ENCODE measurements around the gene MAP7D2. TPM values are rescaled to one million over a fixed set of nuclear protein-coding genes. Genes with fewer than 3 reads are reported as not detected.

Gene MAP7D2
- polyA plus RNA-seq, 2 donors: 0.16 to 0.31 TPM

DNA sequence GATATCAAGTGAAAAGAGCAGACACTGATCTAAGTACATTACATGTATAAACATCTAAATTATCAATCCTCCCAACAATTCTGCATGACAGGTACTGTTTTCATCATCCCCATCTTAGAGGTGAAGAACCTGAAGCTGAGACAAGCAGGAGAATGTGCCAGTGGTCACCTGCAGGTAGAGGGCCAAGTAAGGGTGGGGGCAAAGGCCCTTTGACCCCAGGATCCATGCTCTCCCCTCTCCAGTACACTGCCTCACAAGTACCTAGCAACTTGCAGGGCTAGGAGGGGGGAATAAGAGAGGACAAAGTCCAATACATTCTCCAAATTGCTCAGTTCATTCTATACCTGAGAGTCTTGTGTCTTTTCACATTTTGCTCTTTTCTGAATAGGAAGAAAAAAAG, 8.3 kb upstream of the MAP7D2 start:
- no peaks in the 10 kb centered on the region for H3K4me1 ChIP-seq (ENCODE audit: control insufficient read depth in 2 of 2, insufficient read depth in 2 of 2, low read length in 1 of 2)
- H3K27me3 ChIP-seq (ENCODE audit: control insufficient read depth in 1 of 2, insufficient read depth in 2 of 2, low read length in 2 of 2): no peaks in the 10 kb centered on the region
- no peaks in the 10 kb centered on the region for H3K36me3 ChIP-seq (ENCODE audit: control insufficient read depth in 2 of 2, insufficient read depth in 2 of 2, low read length in 1 of 2)
- no peaks in the 10 kb centered on the region for H3K9me3 ChIP-seq (ENCODE audit: control insufficient read depth in 2 of 2, insufficient read depth in 1 of 2, low read depth in 1 of 2, low read length in 1 of 2)
- no peak overlapping the region for H3K27ac ChIP-seq (ENCODE audit: low read depth in 2 of 2, low read length in 1 of 2)
- no peak overlapping the region for H3K4me3 ChIP-seq (ENCODE audit: low read depth in 1 of 2, low read length in 2 of 2)

DNA sequence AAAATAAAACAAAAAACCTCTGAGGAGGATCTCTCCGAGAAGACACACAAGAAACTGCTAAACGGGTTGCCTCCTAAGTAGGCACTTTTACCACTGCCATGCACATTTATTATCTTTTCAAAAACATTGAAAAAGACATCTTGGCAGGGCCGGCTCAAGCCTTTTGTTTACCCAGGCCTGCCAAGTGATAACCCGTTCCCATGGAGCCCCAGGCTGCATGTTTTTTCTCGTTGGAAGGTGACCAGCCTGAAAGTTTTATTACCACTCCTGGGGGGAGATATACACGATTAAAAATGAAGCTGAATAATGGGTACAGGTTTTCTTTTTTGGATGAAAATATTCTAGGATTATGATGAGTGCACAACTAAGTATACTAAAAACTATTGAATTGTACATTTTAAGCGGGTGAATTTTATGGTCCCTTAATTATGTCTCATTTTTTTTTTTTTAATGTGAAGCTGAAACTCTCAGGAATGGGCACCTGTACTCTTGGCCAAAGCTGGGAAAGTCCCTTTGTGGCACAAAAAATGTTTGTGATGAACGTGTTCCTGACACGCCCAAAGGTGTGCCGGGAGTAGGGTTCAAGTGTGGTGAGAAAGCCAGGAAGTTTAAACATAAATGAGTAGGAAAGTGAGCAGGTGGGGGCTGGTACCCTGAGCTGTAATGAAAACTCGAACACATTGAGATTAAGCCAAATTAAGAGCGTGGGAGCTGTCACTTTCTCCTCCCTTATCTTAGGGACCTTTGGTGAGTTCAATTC, 1.5 kb upstream of the MAP7D2 start:
- Histone ChIP-seq H3K36me3 (ENCODE audit: control insufficient read depth in 2 of 2, insufficient read depth in 2 of 2, low read length in 1 of 2) (no peaks in the 10 kb centered on the region), H3K9me3 (ENCODE audit: control insufficient read depth in 2 of 2, insufficient read depth in 1 of 2, low read depth in 1 of 2, low read length in 1 of 2) (peaks cover 0 to 8% of the 10 kb centered on the region in 2 donors), H3K27ac (ENCODE audit: low read depth in 2 of 2, low read length in 1 of 2) (no peak overlapping the region), H3K27me3 (ENCODE audit: control insufficient read depth in 1 of 2, insufficient read depth in 2 of 2, low read length in 2 of 2) (peaks cover 0 to 3% of the 10 kb centered on the region in 2 donors), H3K4me3 (ENCODE audit: low read depth in 1 of 2, low read length in 2 of 2) (no peak overlapping the region), H3K4me1 (ENCODE audit: control insufficient read depth in 2 of 2, insufficient read depth in 2 of 2, low read length in 1 of 2) (peaks cover 0 to 7% of the 10 kb centered on the region in 2 donors)
- WGBS, 2 donors: 30 to 38% methylated on average over 12 of the region's 12 CpGs

DNA sequence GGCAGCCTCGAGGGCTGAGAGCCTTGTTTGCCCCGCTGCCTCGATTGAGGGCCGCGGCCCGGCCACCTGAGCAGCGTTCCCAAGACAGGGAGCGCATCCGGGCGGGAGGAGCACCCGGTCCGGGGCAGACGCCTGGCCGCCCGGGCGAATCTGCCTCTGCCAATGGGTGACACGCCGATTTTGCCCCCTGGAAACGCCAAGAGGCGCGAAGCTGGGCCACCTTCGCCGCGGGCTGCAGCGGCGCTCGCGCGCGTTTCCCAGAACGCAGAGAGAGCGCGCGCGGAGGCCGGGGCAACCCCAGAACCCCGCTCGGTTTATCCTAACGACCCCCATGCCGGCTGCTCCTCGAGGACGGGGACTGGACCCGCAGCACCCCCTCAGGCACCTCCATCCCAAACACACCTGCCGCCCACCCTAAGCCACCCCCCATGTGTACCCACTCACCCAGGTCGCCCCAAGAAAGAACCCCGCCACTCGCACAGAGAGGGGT, 575 bp downstream of the MAP7D2 start:
- 7 to 17% methylated on average over 33 to 46 of the region's 47 CpGs for WGBS, 2 donors

DNA sequence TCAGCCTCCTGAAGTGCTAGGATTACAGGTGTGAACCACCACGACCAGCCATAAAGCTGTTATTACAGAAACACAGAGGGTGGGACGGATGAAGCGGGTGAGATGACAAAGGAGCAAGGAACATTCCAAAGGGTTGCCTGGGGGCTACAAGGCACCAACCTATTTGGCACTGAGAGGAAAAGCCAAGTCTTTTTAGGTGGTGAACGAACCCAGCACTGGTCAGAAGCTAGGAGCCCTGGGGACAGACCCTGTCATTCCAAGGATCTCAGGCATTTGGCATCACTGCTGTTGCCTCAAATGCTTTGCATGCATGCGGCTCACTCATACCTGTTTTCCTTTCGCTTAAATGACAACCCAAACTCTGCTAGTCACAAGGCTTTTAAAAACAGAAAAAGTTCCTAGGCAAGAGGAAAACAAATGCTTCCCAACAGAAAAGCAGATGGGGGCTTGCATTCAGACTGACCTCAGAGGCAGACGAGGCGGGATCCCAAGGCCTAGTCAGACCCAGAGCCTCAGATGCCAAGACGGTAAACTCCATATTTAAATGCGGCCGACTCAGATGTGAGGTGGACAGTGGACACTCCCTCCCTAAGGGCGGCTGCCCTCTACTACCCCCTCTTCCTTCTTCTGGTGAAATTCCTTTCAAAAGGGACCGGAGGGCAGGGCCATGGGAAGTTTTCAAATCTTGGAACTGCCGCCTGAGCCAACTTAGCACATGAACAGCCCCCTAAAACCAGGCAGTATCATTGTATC, 4.5 kb downstream of the MAP7D2 start:
- H3K9me3 ChIP-seq (ENCODE audit: control insufficient read depth in 2 of 2, insufficient read depth in 1 of 2, low read depth in 1 of 2, low read length in 1 of 2): peaks cover 0 to 4% of the 10 kb centered on the region in 2 donors
- H3K36me3 ChIP-seq (ENCODE audit: control insufficient read depth in 2 of 2, insufficient read depth in 2 of 2, low read length in 1 of 2): no peaks in the 10 kb centered on the region

More for the DNA sequence above, 575 bp downstream of the MAP7D2 start:
- Histone ChIP-seq H3K9me3 (ENCODE audit: control insufficient read depth in 2 of 2, insufficient read depth in 1 of 2, low read depth in 1 of 2, low read length in 1 of 2) (peaks cover 0 to 8% of the 10 kb centered on the region in 2 donors), H3K4me1 (ENCODE audit: control insufficient read depth in 2 of 2, insufficient read depth in 2 of 2, low read length in 1 of 2) (peaks cover 0 to 7% of the 10 kb centered on the region in 2 donors), H3K36me3 (ENCODE audit: control insufficient read depth in 2 of 2, insufficient read depth in 2 of 2, low read length in 1 of 2) (no peaks in the 10 kb centered on the region), H3K27me3 (ENCODE audit: control insufficient read depth in 1 of 2, insufficient read depth in 2 of 2, low read length in 2 of 2) (peaks cover 0 to 3% of the 10 kb centered on the region in 2 donors), H3K4me3 (ENCODE audit: low read depth in 1 of 2, low read length in 2 of 2) (peak overlapping the region in 1 of 2 donors; percentile 31), H3K27ac (ENCODE audit: low read depth in 2 of 2, low read length in 1 of 2) (no peak overlapping the region)

DNA sequence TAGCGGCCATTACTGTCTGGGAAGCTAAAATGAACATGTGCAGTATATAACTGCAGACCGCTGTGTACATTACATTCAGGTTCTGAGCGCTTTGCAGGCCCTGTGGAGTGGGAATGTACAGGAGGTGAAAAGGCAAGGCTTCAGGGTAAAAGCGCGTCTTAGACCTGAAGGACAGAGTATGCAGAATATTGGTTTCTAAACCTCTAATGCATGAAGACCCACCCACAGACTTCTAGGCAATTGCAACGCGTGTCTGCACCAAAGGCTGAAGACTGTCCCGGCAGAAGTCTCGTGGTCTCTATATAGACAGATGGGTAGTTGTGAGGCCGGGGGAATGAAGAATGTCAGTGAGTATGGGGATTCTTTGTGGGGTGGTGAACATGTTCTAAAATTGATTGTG, 5.4 kb downstream of the MAP7D2 start:
- H3K4me1 ChIP-seq (ENCODE audit: control insufficient read depth in 2 of 2, insufficient read depth in 2 of 2, low read length in 1 of 2): no peaks in the 10 kb centered on the region
- no peak overlapping the region for H3K27ac ChIP-seq (ENCODE audit: low read depth in 2 of 2, low read length in 1 of 2)
- no peak overlapping the region for H3K4me3 ChIP-seq (ENCODE audit: low read depth in 1 of 2, low read length in 2 of 2)
- no peaks in the 10 kb centered on the region for H3K9me3 ChIP-seq (ENCODE audit: control insufficient read depth in 2 of 2, insufficient read depth in 1 of 2, low read depth in 1 of 2, low read length in 1 of 2)
- 95 to 96% methylated on average over 10 of the region's 10 CpGs for WGBS, 2 donors
- no peaks in the 10 kb centered on the region for H3K36me3 ChIP-seq (ENCODE audit: control insufficient read depth in 2 of 2, insufficient read depth in 2 of 2, low read length in 1 of 2)
- H3K27me3 ChIP-seq (ENCODE audit: control insufficient read depth in 1 of 2, insufficient read depth in 2 of 2, low read length in 2 of 2): no peaks in the 10 kb centered on the region

More for the DNA sequence above, 4.5 kb downstream of the MAP7D2 start:
- Histone ChIP-seq H3K27me3 (ENCODE audit: control insufficient read depth in 1 of 2, insufficient read depth in 2 of 2, low read length in 2 of 2) (no peaks in the 10 kb centered on the region), H3K27ac (ENCODE audit: low read depth in 2 of 2, low read length in 1 of 2) (no peak overlapping the region), H3K4me1 (ENCODE audit: control insufficient read depth in 2 of 2, insufficient read depth in 2 of 2, low read length in 1 of 2) (peaks cover 0 to 5% of the 10 kb centered on the region in 2 donors), H3K4me3 (ENCODE audit: low read depth in 1 of 2, low read length in 2 of 2) (no peak overlapping the region)
- WGBS, 2 donors: 87 to 90% methylated on average over 14 of the region's 14 CpGs

DNA sequence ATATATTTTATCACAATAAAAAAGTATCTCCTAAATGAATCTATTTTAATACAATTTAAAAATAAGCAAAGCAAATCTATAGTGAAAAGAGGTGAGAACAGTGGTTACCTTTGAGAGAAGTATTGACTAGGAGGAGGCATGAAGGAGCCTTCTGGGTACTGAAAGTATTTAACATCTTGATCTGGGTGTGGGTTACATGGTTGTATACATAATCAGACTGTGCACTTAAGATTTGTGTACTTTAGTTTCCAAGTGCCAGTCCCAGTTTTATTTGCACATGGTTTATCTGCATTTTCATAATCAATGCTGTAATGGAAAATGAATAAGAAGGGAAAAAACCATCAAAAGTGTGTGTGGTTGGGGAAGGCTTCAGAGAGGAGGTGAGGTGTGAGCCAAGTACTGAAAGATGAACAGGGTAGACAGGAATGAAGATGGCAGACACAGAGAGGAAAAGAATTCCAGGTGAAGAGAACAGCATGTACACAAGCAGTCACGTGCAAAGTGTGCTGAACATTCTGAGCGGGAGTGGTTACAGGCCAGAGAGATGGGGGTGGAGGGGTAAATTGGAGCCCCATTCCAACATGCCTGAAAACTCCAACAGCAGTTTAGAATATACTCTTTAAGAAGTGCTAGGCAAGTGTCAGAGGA, 14.6 kb downstream of the MAP7D2 start:
- H3K27me3 ChIP-seq (ENCODE audit: control insufficient read depth in 1 of 2, insufficient read depth in 2 of 2, low read length in 2 of 2): no peaks in the 10 kb centered on the region
- no peak overlapping the region for H3K4me3 ChIP-seq (ENCODE audit: low read depth in 1 of 2, low read length in 2 of 2)
- no peaks in the 10 kb centered on the region for H3K36me3 ChIP-seq (ENCODE audit: control insufficient read depth in 2 of 2, insufficient read depth in 2 of 2, low read length in 1 of 2)
- no peak overlapping the region for H3K27ac ChIP-seq (ENCODE audit: low read depth in 2 of 2, low read length in 1 of 2)
- H3K4me1 ChIP-seq (ENCODE audit: control insufficient read depth in 2 of 2, insufficient read depth in 2 of 2, low read length in 1 of 2): no peaks in the 10 kb centered on the region
- 66 to 91% methylated on average over 2 of the region's 2 CpGs for WGBS, 2 donors
- H3K9me3 ChIP-seq (ENCODE audit: control insufficient read depth in 2 of 2, insufficient read depth in 1 of 2, low read depth in 1 of 2, low read length in 1 of 2): no peaks in the 10 kb centered on the region

DNA sequence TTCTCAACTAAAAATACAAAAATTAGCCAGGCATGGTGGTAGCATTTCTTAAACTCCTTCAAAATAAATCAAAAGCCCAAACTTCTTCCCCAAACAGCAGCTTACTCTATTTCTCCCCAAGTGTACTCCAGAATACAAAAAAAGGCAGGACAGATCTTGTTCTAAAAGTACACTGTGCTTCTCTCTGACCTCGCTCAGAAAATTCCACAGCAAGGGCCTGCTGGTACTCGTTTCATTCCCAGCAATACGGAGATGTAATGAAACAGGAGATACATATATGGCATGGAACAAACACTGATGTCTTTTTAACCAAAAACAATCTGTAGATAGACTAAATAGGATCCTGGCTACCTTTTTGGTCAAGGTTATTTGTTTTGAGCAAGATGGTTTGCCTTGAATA, 25.2 kb downstream of the MAP7D2 start:
- H3K4me1 ChIP-seq (ENCODE audit: control insufficient read depth in 2 of 2, insufficient read depth in 2 of 2, low read length in 1 of 2): no peaks in the 10 kb centered on the region
- no peaks in the 10 kb centered on the region for H3K27me3 ChIP-seq (ENCODE audit: control insufficient read depth in 1 of 2, insufficient read depth in 2 of 2, low read length in 2 of 2)
- H3K4me3 ChIP-seq (ENCODE audit: low read depth in 1 of 2, low read length in 2 of 2): no peak overlapping the region
- no peak overlapping the region for H3K27ac ChIP-seq (ENCODE audit: low read depth in 2 of 2, low read length in 1 of 2)
- no peaks in the 10 kb centered on the region for H3K9me3 ChIP-seq (ENCODE audit: control insufficient read depth in 2 of 2, insufficient read depth in 1 of 2, low read depth in 1 of 2, low read length in 1 of 2)
- WGBS, 2 donors: 50 to 58% methylated on average over 3 of the region's 3 CpGs
- no peaks in the 10 kb centered on the region for H3K36me3 ChIP-seq (ENCODE audit: control insufficient read depth in 2 of 2, insufficient read depth in 2 of 2, low read length in 1 of 2)

DNA sequence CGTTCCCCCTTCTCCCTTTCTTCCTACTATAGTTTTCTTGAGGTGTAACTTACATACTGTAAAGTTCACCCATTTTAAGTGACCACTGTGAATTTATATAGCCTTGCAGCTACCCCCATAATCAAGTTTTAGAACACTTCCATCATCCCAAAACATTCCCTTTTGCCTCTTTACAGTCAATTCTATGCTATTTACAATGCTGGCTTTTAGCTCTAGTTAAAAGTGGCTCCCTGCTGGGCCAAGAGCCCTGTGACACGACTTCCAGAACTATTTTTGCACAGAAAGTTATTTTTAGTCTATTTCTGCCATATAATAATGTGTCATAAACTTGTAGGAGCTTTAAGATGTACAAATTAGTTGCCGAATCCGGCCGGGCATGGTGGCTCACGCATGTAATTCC, 26.9 kb downstream of the MAP7D2 start:
- no peaks in the 10 kb centered on the region for H3K4me1 ChIP-seq (ENCODE audit: control insufficient read depth in 2 of 2, insufficient read depth in 2 of 2, low read length in 1 of 2)
- no peaks in the 10 kb centered on the region for H3K27me3 ChIP-seq (ENCODE audit: control insufficient read depth in 1 of 2, insufficient read depth in 2 of 2, low read length in 2 of 2)
- H3K27ac ChIP-seq (ENCODE audit: low read depth in 2 of 2, low read length in 1 of 2): no peak overlapping the region
- no peak overlapping the region for H3K4me3 ChIP-seq (ENCODE audit: low read depth in 1 of 2, low read length in 2 of 2)
- 75% methylated on average over 6 of the region's 6 CpGs for WGBS, 2 donors
- H3K36me3 ChIP-seq (ENCODE audit: control insufficient read depth in 2 of 2, insufficient read depth in 2 of 2, low read length in 1 of 2): no peaks in the 10 kb centered on the region
- no peaks in the 10 kb centered on the region for H3K9me3 ChIP-seq (ENCODE audit: control insufficient read depth in 2 of 2, insufficient read depth in 1 of 2, low read depth in 1 of 2, low read length in 1 of 2)

DNA sequence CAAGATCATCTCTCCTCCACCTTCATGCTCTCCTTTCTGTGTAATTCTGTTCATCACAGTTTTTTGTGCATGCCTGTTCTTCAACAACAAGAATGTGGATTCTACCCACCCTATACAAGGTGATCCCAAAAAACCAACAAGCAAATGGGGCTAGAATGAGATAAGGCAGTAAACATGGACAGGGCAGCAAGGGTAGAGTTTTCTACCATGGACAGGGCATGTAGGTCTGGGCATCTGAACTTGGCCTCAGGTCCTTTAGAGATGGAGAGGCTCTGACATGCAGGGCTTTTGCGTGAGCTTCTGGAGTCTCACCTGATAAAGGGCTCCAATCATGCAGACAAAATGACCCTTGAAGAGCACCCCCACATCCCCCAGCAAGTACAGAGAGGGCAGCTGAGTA, 36.4 kb downstream of the MAP7D2 start:
- Histone ChIP-seq H3K27ac (ENCODE audit: low read depth in 2 of 2, low read length in 1 of 2) (no peak overlapping the region), H3K36me3 (ENCODE audit: control insufficient read depth in 2 of 2, insufficient read depth in 2 of 2, low read length in 1 of 2) (no peaks in the 10 kb centered on the region), H3K27me3 (ENCODE audit: control insufficient read depth in 1 of 2, insufficient read depth in 2 of 2, low read length in 2 of 2) (no peaks in the 10 kb centered on the region), H3K4me1 (ENCODE audit: control insufficient read depth in 2 of 2, insufficient read depth in 2 of 2, low read length in 1 of 2) (no peaks in the 10 kb centered on the region), H3K9me3 (ENCODE audit: control insufficient read depth in 2 of 2, insufficient read depth in 1 of 2, low read depth in 1 of 2, low read length in 1 of 2) (no peaks in the 10 kb centered on the region), H3K4me3 (ENCODE audit: low read depth in 1 of 2, low read length in 2 of 2) (no peak overlapping the region)
- 83 to 89% methylated on average over 1 of the region's 1 CpG for WGBS, 2 donors

All from esophagus (tissue), 2 donors.